ENCODE results near the gene NPFFR1. TPM values are rescaled to one million over a fixed set of nuclear protein-coding genes. Genes with fewer than 3 reads are reported as not detected.
"Not testable (repeated sequence)": the region's sequence is repeated elsewhere in the genome, so short reads cannot be mapped to it uniquely, and the experiment has no call there.

Gene NPFFR1
- total RNA-seq, 2 donors from 2014 or later, result 0.03 to 0.15 TPM

GRCh38 chr10:70237958-70238536 is 45.8 kb downstream of the NPFFR1 start:
- intact Hi-C loops (cut with DNase I, micrococcal nuclease); DNase-seq; ATAC-seq: not testable (repeated sequence)

- DNase-seq (no peak), ATAC-seq (no peak)
- intact Hi-C loops (cut with DNase I, micrococcal nuclease), result no loop called here
Observed at GRCh38 chr10:70234668-70235447, 48.9 kb downstream of the NPFFR1 start.

GRCh38 chr10:70233939-70234300 is 49.9 kb downstream of the NPFFR1 start:
- intact Hi-C loops (cut with DNase I, micrococcal nuclease), result no loop called here
- no peak for DNase-seq
- ATAC-seq, result no peak

- DNase-seq (peak; percentile 97 to 99), ATAC-seq (peak; percentile 89)
- intact Hi-C loops (cut with DNase I, micrococcal nuclease), result no loop called here
Observed at GRCh38 chr10:70233109-70233938, 50.5 kb downstream of the NPFFR1 start, which contains the start of gene PPA1. Gene PPA1, minus strand, starts transcription at chr10:70233429. Its CDS starts 102 bp downstream, at chr10:70233327.

- DNase-seq (no peak), ATAC-seq (no peak)
- intact Hi-C loops (cut with DNase I, micrococcal nuclease), result no loop called here
Observed at GRCh38 chr10:70232859-70233108, 51.0 kb downstream of the NPFFR1 start.

GRCh38 chr10:70232155-70232858 is 51.5 kb downstream of the NPFFR1 start:
- intact Hi-C loops (cut with DNase I, micrococcal nuclease), result no loop called here
- DNase-seq (peak; percentile 59 to 74), ATAC-seq (peak; percentile 53)

GRCh38 chr10:70228491-70228890 is 55.3 kb downstream of the NPFFR1 start:
- ATAC-seq, result no peak
- DNase-seq, result no peak
- intact Hi-C loops (cut with DNase I, micrococcal nuclease), result loop anchor here in 1 of 2 donors (10.0 kb wide), 1 partner anchor 136 kb away; no protein-coding TSS in a partner anchor

GRCh38 chr10:70227548-70228320 is 56.1 kb downstream of the NPFFR1 start:
- intact Hi-C loops (cut with DNase I, micrococcal nuclease), result loop anchor here in 1 of 2 donors (10.0 kb wide), 1 partner anchor 137 kb away; no protein-coding TSS in a partner anchor
- peak; percentile 73 to 86 for DNase-seq
- peak; percentile 85 for ATAC-seq

- ATAC-seq (no peak), DNase-seq (no peak)
- intact Hi-C loops (cut with DNase I, micrococcal nuclease), result loop anchor here in 1 of 2 donors (10.0 kb wide), 1 partner anchor 141 kb away; no protein-coding TSS in a partner anchor
Observed at GRCh38 chr10:70223728-70224127, 60.1 kb downstream of the NPFFR1 start.

- DNase-seq, ATAC-seq: not testable (repeated sequence)
- intact Hi-C loops (cut with DNase I, micrococcal nuclease), result loop anchor here in 1 of 2 donors (10.0 kb wide), 1 partner anchor 142 kb away; no protein-coding TSS in a partner anchor
Observed at GRCh38 chr10:70222811-70223447, 60.9 kb downstream of the NPFFR1 start.

GRCh38 chr10:70222340-70222794 is 61.4 kb downstream of the NPFFR1 start:
- ATAC-seq (no peak), DNase-seq (no peak)
- intact Hi-C loops (cut with DNase I, micrococcal nuclease), result loop anchor here in 1 of 2 donors (10.0 kb wide), 1 partner anchor 142 kb away; no protein-coding TSS in a partner anchor

GRCh38 chr10:70221030-70221429 is 62.8 kb downstream of the NPFFR1 start:
- intact Hi-C loops (cut with DNase I, micrococcal nuclease), result loop anchor here (1.0 to 10.0 kb wide), 2 partner anchors 143 to 144 kb away; no protein-coding TSS in a partner anchor
- ATAC-seq, result no peak

GRCh38 chr10:70212879-70213278 is 70.9 kb downstream of the NPFFR1 start:
- ATAC-seq (no peak), DNase-seq (no peak)
- intact Hi-C loops (cut with DNase I, micrococcal nuclease), result no loop called here

More at GRCh38 chr10:70221030-70221429, 62.8 kb downstream of the NPFFR1 start:
- no peak for DNase-seq

- ATAC-seq, result no peak
- intact Hi-C loops (cut with DNase I, micrococcal nuclease), result no loop called here
- DNase-seq, result no peak
Observed at GRCh38 chr10:70212277-70212676, 71.5 kb downstream of the NPFFR1 start.

GRCh38 chr10:70206762-70207161 is 77.0 kb downstream of the NPFFR1 start:
- ATAC-seq (no peak), DNase-seq (no peak)
- intact Hi-C loops (cut with DNase I, micrococcal nuclease), result no loop called here

- no peak for ATAC-seq
- no peak for DNase-seq
- intact Hi-C loops (cut with DNase I, micrococcal nuclease), result no loop called here
Observed at GRCh38 chr10:70201105-70201504, 82.7 kb downstream of the NPFFR1 start.

GRCh38 chr10:70198696-70199466 is 84.9 kb downstream of the NPFFR1 start:
- intact Hi-C loops (cut with DNase I, micrococcal nuclease), result no loop called here
- DNase-seq (no peak), ATAC-seq (no peak)

Data from left colon (tissue), 2 donors.